ENCODE data around the gene COBLL1.

Gene COBLL1

GRCh38 chr2:164879901-164880535 lies 38.4 kb upstream of the COBLL1 start:
- TF ChIP-seq CTCF (IDR thresholded peaks at IDR 0.05; ENCODE audit: low read depth, low read length), result no peak
- H3K4me3 ChIP-seq (ENCODE audit: low read depth, low read length), result no peak overlapping the region

GRCh38 chr2:164877927-164878326 lies 36.3 kb upstream of the COBLL1 start:
- no peak for TF ChIP-seq CTCF (IDR thresholded peaks at IDR 0.05; ENCODE audit: low read depth, low read length)
- H3K4me3 ChIP-seq (ENCODE audit: low read depth, low read length), result no peak overlapping the region

DNA sequence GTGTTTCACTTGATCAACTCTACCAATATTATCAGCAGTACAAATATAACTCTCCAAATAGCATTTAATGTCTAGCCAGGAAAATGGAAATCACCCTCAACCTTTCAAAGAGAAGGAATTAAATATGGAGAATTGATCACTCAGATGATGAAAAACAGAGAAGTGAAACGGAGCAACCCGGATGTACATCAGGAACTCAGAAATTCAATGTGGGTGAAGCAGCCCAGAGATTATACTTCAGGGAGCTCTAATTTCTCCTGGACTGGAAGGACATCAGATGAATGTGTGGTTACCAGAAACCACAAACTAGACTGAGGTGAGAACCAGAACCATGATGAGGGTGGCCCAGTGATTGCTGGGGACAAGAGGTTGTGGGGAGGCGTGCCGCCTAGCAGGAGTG lies 35.5 kb upstream of the COBLL1 start:
- TF ChIP-seq CTCF (IDR thresholded peaks at IDR 0.05; ENCODE audit: low read depth, low read length), result no peak
- no peak overlapping the region for H3K4me3 ChIP-seq (ENCODE audit: low read depth, low read length)

DNA sequence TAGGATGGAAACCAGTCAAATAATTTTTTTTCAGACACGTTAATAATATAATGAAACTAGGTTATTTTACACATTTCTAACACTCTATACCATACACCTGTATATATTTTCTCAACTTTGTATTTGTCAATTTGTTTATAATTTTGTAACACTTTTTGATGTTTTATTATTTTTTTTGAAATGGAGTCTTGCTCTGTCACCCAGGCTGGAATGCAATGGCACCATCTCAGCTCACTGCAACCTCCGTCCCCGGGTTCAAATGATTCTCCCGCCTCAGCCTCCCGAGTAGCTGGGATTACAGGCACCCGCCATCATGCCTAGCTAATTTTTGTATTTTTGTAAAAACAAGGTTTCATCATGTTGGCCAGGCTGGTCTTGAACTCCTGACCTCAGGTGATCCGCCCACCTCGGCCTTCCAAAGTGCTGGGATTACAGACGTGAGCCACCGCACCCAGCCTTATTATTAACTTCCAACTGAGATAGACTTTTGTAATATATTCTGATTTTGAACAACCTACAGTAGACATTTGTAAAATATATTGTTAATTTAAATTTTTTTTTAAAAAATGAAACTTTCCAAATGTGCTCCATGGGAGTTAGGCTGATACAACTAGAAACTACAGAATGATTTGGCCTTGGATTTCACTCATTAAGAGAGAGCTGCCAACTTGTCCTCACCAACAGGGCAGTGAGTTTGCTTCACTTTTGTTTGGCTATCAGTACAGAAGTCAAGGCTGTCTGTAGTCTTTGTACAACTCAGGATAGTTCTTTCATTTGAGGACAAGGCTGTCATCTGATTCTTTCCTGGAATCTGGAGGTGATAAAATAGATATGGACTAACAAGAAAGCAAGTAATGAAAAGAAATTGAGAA lies 33.9 kb upstream of the COBLL1 start:
- TF ChIP-seq CTCF (IDR thresholded peaks at IDR 0.05; ENCODE audit: low read depth, low read length), result no peak
- no peak overlapping the region for H3K4me3 ChIP-seq (ENCODE audit: low read depth, low read length)

DNA sequence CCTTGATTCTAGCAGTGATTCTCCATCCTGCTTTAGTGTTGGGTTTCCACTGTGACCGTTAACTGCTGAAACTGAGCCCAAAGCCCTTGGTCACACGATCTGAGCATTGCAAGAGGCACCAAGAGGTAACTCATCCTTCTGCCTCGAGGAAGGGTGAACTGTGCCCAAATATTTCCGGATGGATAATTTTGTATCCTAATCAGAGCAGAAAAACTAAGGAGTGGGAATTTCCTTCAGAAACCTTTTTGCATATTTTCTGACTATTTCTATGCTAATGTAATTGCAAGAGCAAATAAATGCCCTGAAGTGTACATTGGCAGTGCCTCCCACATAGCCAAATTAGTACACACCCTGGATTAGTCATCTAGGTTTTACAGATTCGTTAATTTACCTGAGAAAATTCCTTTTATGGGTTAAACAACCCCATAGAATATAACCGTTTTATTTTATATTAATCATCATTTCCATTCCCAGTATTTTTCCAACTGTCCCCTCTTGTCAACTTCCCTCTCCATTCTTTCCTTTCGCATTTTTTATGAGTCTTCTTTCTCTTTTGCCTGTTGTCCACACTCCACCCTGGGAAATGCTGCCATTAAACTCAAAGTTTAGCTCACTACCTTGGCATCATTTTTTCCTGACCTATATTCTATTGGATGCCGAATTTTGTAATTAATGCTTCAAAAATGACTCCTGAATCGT lies 31.7 kb upstream of the COBLL1 start:
- no peak for TF ChIP-seq CTCF (IDR thresholded peaks at IDR 0.05; ENCODE audit: low read depth, low read length)

GRCh38 chr2:164871404-164871803 lies 29.8 kb upstream of the COBLL1 start:
- no peak for TF ChIP-seq CTCF (IDR thresholded peaks at IDR 0.05; ENCODE audit: low read depth, low read length)

More for the DNA sequence above, 31.7 kb upstream of the COBLL1 start:
- no peak overlapping the region for H3K4me3 ChIP-seq (ENCODE audit: low read depth, low read length)

DNA sequence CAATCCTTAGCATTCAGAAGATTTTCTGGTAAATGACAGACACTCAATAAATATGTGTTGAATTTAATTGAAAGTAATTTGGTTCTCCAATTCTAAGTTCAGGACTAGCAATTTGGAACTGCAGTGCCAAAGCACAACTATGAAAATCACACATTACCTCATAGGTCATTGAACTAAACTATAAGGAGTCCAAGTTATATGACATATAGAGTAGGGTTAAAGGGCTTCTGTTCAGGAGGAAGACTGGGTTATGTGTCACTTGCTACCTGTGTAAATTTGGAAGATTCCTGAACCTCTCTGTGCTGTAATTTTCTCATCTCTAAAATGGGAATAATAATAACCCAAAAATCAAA lies 27.8 kb upstream of the COBLL1 start:
- TF ChIP-seq CTCF (IDR thresholded peaks at IDR 0.05; ENCODE audit: low read depth, low read length), result no peak
- H3K4me3 ChIP-seq (ENCODE audit: low read depth, low read length), result no peak overlapping the region

More at GRCh38 chr2:164871404-164871803, 29.8 kb upstream of the COBLL1 start:
- no peak overlapping the region for H3K4me3 ChIP-seq (ENCODE audit: low read depth, low read length)

Measured in WI38 (cell line).